Esophagus (tissue), 2 donors: ENCODE data around the gene FAM110D. TPM values are rescaled to one million over a fixed set of nuclear protein-coding genes. Genes with fewer than 3 reads are reported as not detected.

Source experiments
- H3K27ac ChIP-seq, 2 donors: one replicate each; pipeline ENCODE4 v1.5.1; 2013; ENCODE audit warnings: low read depth in 2 of 2, mild to moderate bottlenecking in 2 of 2, inconsistent platforms in 1 of 2, low read length in 1 of 2, moderate library complexity in 1 of 2
- H3K27me3 ChIP-seq, 2 donors: one replicate each; pipeline ENCODE4 v1.6.1; 2013; ENCODE audit warnings: low read length in 2 of 2, control low read depth in 1 of 2, mild to moderate bottlenecking in 1 of 2; ENCODE audit not compliant: insufficient read depth in 2 of 2, control insufficient read depth in 1 of 2
- H3K36me3 ChIP-seq, 2 donors: one replicate each; pipeline ENCODE4 v1.6.1; 2013; ENCODE audit warnings: low read length in 1 of 2; ENCODE audit not compliant: control insufficient read depth in 2 of 2, insufficient read depth in 2 of 2
- H3K4me1 ChIP-seq, 2 donors: one replicate each; pipeline ENCODE4 v1.6.1; 2013; ENCODE audit warnings: low read length in 1 of 2; ENCODE audit not compliant: control insufficient read depth in 2 of 2, insufficient read depth in 2 of 2
- H3K4me3 ChIP-seq, 2 donors: one replicate each; pipeline ENCODE4 v1.5.1; 2013; ENCODE audit warnings: low read length in 2 of 2, mild to moderate bottlenecking in 2 of 2, low read depth in 1 of 2, moderate library complexity in 1 of 2
- H3K9me3 ChIP-seq, 2 donors: one replicate each; pipeline ENCODE4 v1.6.1; 2013; ENCODE audit warnings: mild to moderate bottlenecking in 2 of 2, low read depth in 1 of 2, low read length in 1 of 2, moderate library complexity in 1 of 2; ENCODE audit not compliant: control insufficient read depth in 2 of 2, insufficient read depth in 1 of 2
- WGBS, 2 donors: extraction: QIAGEN DNeasy Blood & Tissue Kit; methylation state at CpG; one replicate each; pipeline ENCODE4 v1.1.7; 2013; 5-methylcytosine and 5-hydroxymethylcytosine counted together
- polyA plus RNA-seq, 2 donors: library from polyadenylated mRNA; stranded (reverse); fragments of 200-250 nt; gene quantifications; one replicate each; pipeline ENCODE4 v1.2.3, GENCODE V29; 2013
- donor health status: healthy with polysubstance abuse.
- donor health status: Bipolar disorder and iron deficiency.

Gene FAM110D
- polyA plus RNA-seq, 2 donors: 0.94 to 1.6 TPM

GRCh38 chr1:26170472-26170821, 11.6 kb downstream of the FAM110D start:
- Histone ChIP-seq H3K9me3 (no peaks in the 10 kb centered on the region), H3K4me3 (peak overlapping the region; percentile 80 to 94), H3K4me1 (peaks cover 0 to 11% of the 10 kb centered on the region in 2 donors), H3K36me3 (peaks cover 0 to 3% of the 10 kb centered on the region in 2 donors), H3K27me3 (no peaks in the 10 kb centered on the region), H3K27ac (peak overlapping the region in 1 of 2 donors; percentile 87)
- WGBS, 2 donors: 57 to 61% methylated on average over 9 of the region's 9 CpGs

- Histone ChIP-seq H3K9me3 (no peaks in the 10 kb centered on the region), H3K4me3 (peak within 1 kb of the TSS in 1 of 2 donors; percentile 80), H3K4me1 (peaks cover 0 to 11% of the 10 kb centered on the region in 2 donors), H3K27me3 (no peaks in the 10 kb centered on the region), H3K36me3 (peaks cover 0 to 3% of the 10 kb centered on the region in 2 donors), H3K27ac (no peak within 1 kb of the TSS)
- WGBS, 2 donors: 90 to 93% methylated on average over 34 of the region's 34 CpGs
Measured at GRCh38 chr1:26171084-26172072, 12.5 kb downstream of the FAM110D start, which contains the start of gene ZNF593OS. Gene ZNF593OS (minus strand): TSS chr1:26171832. CDS start chr1:26171661, 171 bp downstream.

GRCh38 chr1:26175346-26175745, 16.5 kb downstream of the FAM110D start:
- WGBS, 2 donors: 89 to 94% methylated on average over 8 of the region's 8 CpGs

GRCh38 chr1:26177182-26177684, 18.4 kb downstream of the FAM110D start, which contains the start of gene CNKSR1:
Gene CNKSR1 (plus strand): TSS chr1:26177491. CDS start chr1:26177548, 57 bp downstream.
- H3K9me3 ChIP-seq: no peaks in the 10 kb centered on the region
- H3K4me3 ChIP-seq: peak within 1 kb of the TSS; percentile 51 to 58
- H3K27ac ChIP-seq: peak within 1 kb of the TSS; percentile 77 to 91
- H3K27me3 ChIP-seq: no peaks in the 10 kb centered on the region
- H3K4me1 ChIP-seq: peaks cover 4 to 7% of the 10 kb centered on the region in 2 donors
- 30 to 31% methylated on average over 21 of the region's 21 CpGs for WGBS, 2 donors
- H3K36me3 ChIP-seq: peaks cover 0 to 6% of the 10 kb centered on the region in 2 donors

More at GRCh38 chr1:26175346-26175745, 16.5 kb downstream of the FAM110D start:
- Histone ChIP-seq H3K4me3 (no peak overlapping the region), H3K36me3 (peaks cover 0 to 3% of the 10 kb centered on the region in 2 donors), H3K27ac (no peak overlapping the region), H3K4me1 (peaks cover under 1 to 11% of the 10 kb centered on the region in 2 donors), H3K9me3 (no peaks in the 10 kb centered on the region), H3K27me3 (no peaks in the 10 kb centered on the region)

GRCh38 chr1:26180010-26180506, 21.2 kb downstream of the FAM110D start:
- Histone ChIP-seq H3K4me1 (peaks cover 4 to 8% of the 10 kb centered on the region in 2 donors), H3K27me3 (no peaks in the 10 kb centered on the region), H3K36me3 (peaks cover 0 to 22% of the 10 kb centered on the region in 2 donors), H3K27ac (peak overlapping the region in 1 of 2 donors; percentile 36), H3K9me3 (no peaks in the 10 kb centered on the region), H3K4me3 (no peak overlapping the region)
- WGBS, 2 donors: 73 to 86% methylated on average over 4 of the region's 4 CpGs

- WGBS, 2 donors: 54 to 66% methylated on average over 9 of the region's 9 CpGs
- H3K27me3 ChIP-seq: no peaks in the 10 kb centered on the region
- H3K4me1 ChIP-seq: peaks cover 4 to 8% of the 10 kb centered on the region in 2 donors
Measured at GRCh38 chr1:26181586-26182382, 22.9 kb downstream of the FAM110D start.

GRCh38 chr1:26182383-26182696, 23.5 kb downstream of the FAM110D start:
- H3K4me3 ChIP-seq: no peak overlapping the region
- 81 to 82% methylated on average over 7 of the region's 7 CpGs for WGBS, 2 donors
- no peaks in the 10 kb centered on the region for H3K9me3 ChIP-seq
- peaks cover 4 to 5% of the 10 kb centered on the region in 2 donors for H3K4me1 ChIP-seq
- no peak overlapping the region for H3K27ac ChIP-seq
- H3K36me3 ChIP-seq: peaks cover 0 to 29% of the 10 kb centered on the region in 2 donors
- H3K27me3 ChIP-seq: no peaks in the 10 kb centered on the region

More at GRCh38 chr1:26181586-26182382, 22.9 kb downstream of the FAM110D start:
- Histone ChIP-seq H3K27ac (peak overlapping the region; percentile 62 to 71), H3K36me3 (peaks cover 0 to 27% of the 10 kb centered on the region in 2 donors), H3K9me3 (no peaks in the 10 kb centered on the region), H3K4me3 (no peak overlapping the region)

- 92 to 93% methylated on average over 7 of the region's 7 CpGs for WGBS, 2 donors
- H3K36me3 ChIP-seq: peaks cover 0 to 37% of the 10 kb centered on the region in 2 donors
- no peak overlapping the region for H3K27ac ChIP-seq
Measured at GRCh38 chr1:26184086-26184485, 25.2 kb downstream of the FAM110D start.

GRCh38 chr1:26184883-26185282, 26.0 kb downstream of the FAM110D start:
- H3K27ac ChIP-seq: no peak overlapping the region
- H3K4me1 ChIP-seq: peaks cover 4 to 5% of the 10 kb centered on the region in 2 donors
- peaks cover 0 to 38% of the 10 kb centered on the region in 2 donors for H3K36me3 ChIP-seq
- 94 to 96% methylated on average over 21 of the region's 21 CpGs for whole genome bisulfite sequencing, 2 donors
- H3K27me3 ChIP-seq: no peaks in the 10 kb centered on the region
- no peak overlapping the region for H3K4me3 ChIP-seq
- no peaks in the 10 kb centered on the region for H3K9me3 ChIP-seq

More at GRCh38 chr1:26184086-26184485, 25.2 kb downstream of the FAM110D start:
- H3K4me1 ChIP-seq: peaks cover 4 to 5% of the 10 kb centered on the region in 2 donors
- H3K4me3 ChIP-seq: no peak overlapping the region
- no peaks in the 10 kb centered on the region for H3K9me3 ChIP-seq
- no peaks in the 10 kb centered on the region for H3K27me3 ChIP-seq
